ENCODE data around the gene PRICKLE1. TPM values are rescaled to one million over a fixed set of nuclear protein-coding genes. Genes with fewer than 3 reads are reported as not detected.

PRICKLE1 gene
- total and polyA plus RNA-seq, 3 donors from 2014 or later = 7.9 to 16.5 (median 11.5) TPM

GRCh38 chr12:42530284-42530683 lies 59.3 kb downstream of the PRICKLE1 start:
- H3K4me3 ChIP-seq = no peak overlapping the region
- no peaks in the 10 kb centered on the region for H3K9me3 ChIP-seq
- TF ChIP-seq CTCF (IDR thresholded peaks at IDR 0.05) = no peak
- TF ChIP-seq POLR2A (IDR thresholded peaks at IDR 0.05) = no peak
- no peaks in the 10 kb centered on the region for H3K4me1 ChIP-seq
- intact Hi-C loops (cut with DNase I; ENCODE audit: low total_unique reads) = no loop called here
- H3K36me3 ChIP-seq (ENCODE audit: low read depth, missing control alignments) = no peaks in the 10 kb centered on the region
- no peaks in the 10 kb centered on the region for H3K27me3 ChIP-seq
- no peak overlapping the region for H3K27ac ChIP-seq
- no peak for DNase-seq
- 89 to 90% methylated on average over 2 of the region's 2 CpGs for WGBS, 2 donors

- Histone ChIP-seq H3K9me3 (no peaks in the 10 kb centered on the region), H3K36me3 (ENCODE audit: low read depth, missing control alignments) (no peaks in the 10 kb centered on the region), H3K27ac (no peak overlapping the region), H3K4me3 (no peak overlapping the region), H3K27me3 (no peaks in the 10 kb centered on the region), H3K4me1 (no peaks in the 10 kb centered on the region)
- intact Hi-C loops (cut with DNase I; ENCODE audit: low total_unique reads) = no loop called here
- DNase-seq = no peak
- 89 to 94% methylated on average over 1 of the region's 1 CpG for WGBS, 2 donors
- TF ChIP-seq POLR2A (IDR thresholded peaks at IDR 0.05) (no peak), CTCF (IDR thresholded peaks at IDR 0.05) (no peak)
Observed at GRCh38 chr12:42525444-42525843, 64.1 kb downstream of the PRICKLE1 start.

GRCh38 chr12:42524716-42525115 lies 64.8 kb downstream of the PRICKLE1 start:
- DNase-seq = no peak
- Histone ChIP-seq H3K9me3 (no peaks in the 10 kb centered on the region), H3K27ac (no peak overlapping the region), H3K27me3 (no peaks in the 10 kb centered on the region), H3K36me3 (ENCODE audit: low read depth, missing control alignments) (no peaks in the 10 kb centered on the region), H3K4me1 (no peaks in the 10 kb centered on the region), H3K4me3 (no peak overlapping the region)
- no peak for TF ChIP-seq POLR2A (IDR thresholded peaks at IDR 0.05)
- no peak for TF ChIP-seq CTCF (IDR thresholded peaks at IDR 0.05)
- WGBS, 2 donors = 93 to 98% methylated on average over 5 of the region's 5 CpGs
- intact Hi-C loops (cut with DNase I; ENCODE audit: low total_unique reads) = no loop called here

- no peaks in the 10 kb centered on the region for H3K4me1 ChIP-seq
- no peak overlapping the region for H3K27ac ChIP-seq
- TF ChIP-seq CTCF (IDR thresholded peaks at IDR 0.05) = no peak
- no peak for TF ChIP-seq POLR2A (IDR thresholded peaks at IDR 0.05)
- H3K27me3 ChIP-seq = no peaks in the 10 kb centered on the region
- H3K36me3 ChIP-seq (ENCODE audit: low read depth, missing control alignments) = no peaks in the 10 kb centered on the region
- no peak for DNase-seq
- intact Hi-C loops (cut with DNase I; ENCODE audit: low total_unique reads) = no loop called here
- 44 to 63% methylated on average over 2 of the region's 2 CpGs for WGBS, 2 donors
- no peaks in the 10 kb centered on the region for H3K9me3 ChIP-seq
- H3K4me3 ChIP-seq = no peak overlapping the region
Observed at GRCh38 chr12:42516573-42516972, 73.0 kb downstream of the PRICKLE1 start.

- Histone ChIP-seq H3K27ac (no peak overlapping the region), H3K27me3 (no peaks in the 10 kb centered on the region), H3K36me3 (ENCODE audit: low read depth, missing control alignments) (no peaks in the 10 kb centered on the region), H3K4me3 (no peak overlapping the region), H3K4me1 (no peaks in the 10 kb centered on the region), H3K9me3 (no peaks in the 10 kb centered on the region)
- 94 to 96% methylated on average over 1 of the region's 1 CpG for WGBS, 2 donors
- TF ChIP-seq POLR2A (IDR thresholded peaks at IDR 0.05) = no peak
- TF ChIP-seq CTCF (IDR thresholded peaks at IDR 0.05) = no peak
- intact Hi-C loops (cut with DNase I; ENCODE audit: low total_unique reads) = no loop called here
- no peak for DNase-seq
Observed at GRCh38 chr12:42511656-42512055, 77.9 kb downstream of the PRICKLE1 start.

Measured in testis (tissue), 3 donors.